Ishikawa (cell line): ENCODE results near the gene PORCN.

Experiments
- EGR1 ChIP-seq: IDR thresholded peaks from 2 replicates; pipeline ENCODE4 v1.6.1; 2012
- NFIC ChIP-seq: IDR thresholded peaks from 2 replicates; pipeline ENCODE4 v1.6.1; 2012
- RAD21 ChIP-seq: IDR thresholded peaks from 2 replicates; pipeline ENCODE4 v1.6.1; 2012; ENCODE audit warnings: low read depth
- TAF1 ChIP-seq: IDR thresholded peaks from 2 replicates; pipeline ENCODE4 v1.6.1; 2012; ENCODE audit warnings: low read depth, mild to moderate bottlenecking
- TCF12 ChIP-seq: IDR thresholded peaks from 2 replicates; pipeline ENCODE4 v1.6.1; 2012; ENCODE audit warnings: low read depth
- TEAD4 ChIP-seq: IDR thresholded peaks from 2 replicates; pipeline ENCODE4 v1.6.1; 2012
- TF ChIP-seq, protein P1 (sequence below): IDR thresholded peaks from 2 replicates; pipeline ENCODE4 v1.6.1; 2012
- TF ChIP-seq, protein P2 (sequence below): IDR thresholded peaks from 2 replicates; pipeline ENCODE4 v1.6.1; 2012

DNA sequence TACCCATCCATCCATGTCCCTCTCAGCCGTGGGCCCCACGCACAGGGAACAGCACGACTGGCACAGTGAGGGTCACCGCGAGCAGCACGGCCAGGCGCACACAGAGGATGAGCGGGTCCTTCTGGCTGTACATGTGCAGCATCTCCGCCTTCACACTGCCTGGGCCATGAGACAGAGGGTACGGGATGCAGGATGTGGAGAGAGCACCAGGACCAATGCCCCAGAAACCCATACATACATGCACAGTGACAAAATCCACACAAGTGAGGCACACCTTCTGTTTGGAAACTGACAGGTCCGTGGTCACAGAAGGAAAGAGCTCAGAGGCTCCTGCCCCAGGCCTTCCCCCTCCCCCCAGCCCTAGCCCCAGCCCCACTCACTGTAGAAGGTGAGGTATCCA is 48.2 kb upstream of the PORCN start:
- TF ChIP-seq EGR1, result no peak
- TF ChIP-seq, protein P1, sequence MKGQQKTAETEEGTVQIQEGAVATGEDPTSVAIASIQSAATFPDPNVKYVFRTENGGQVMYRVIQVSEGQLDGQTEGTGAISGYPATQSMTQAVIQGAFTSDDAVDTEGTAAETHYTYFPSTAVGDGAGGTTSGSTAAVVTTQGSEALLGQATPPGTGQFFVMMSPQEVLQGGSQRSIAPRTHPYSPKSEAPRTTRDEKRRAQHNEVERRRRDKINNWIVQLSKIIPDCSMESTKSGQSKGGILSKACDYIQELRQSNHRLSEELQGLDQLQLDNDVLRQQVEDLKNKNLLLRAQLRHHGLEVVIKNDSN, result no peak
- TF ChIP-seq RAD21, result no peak
- TF ChIP-seq NFIC, result no peak
- TF ChIP-seq TAF1, result no peak
- TF ChIP-seq, protein P2, sequence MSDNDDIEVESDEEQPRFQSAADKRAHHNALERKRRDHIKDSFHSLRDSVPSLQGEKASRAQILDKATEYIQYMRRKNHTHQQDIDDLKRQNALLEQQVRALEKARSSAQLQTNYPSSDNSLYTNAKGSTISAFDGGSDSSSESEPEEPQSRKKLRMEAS, result no peak
- no peak for TF ChIP-seq TEAD4
- TF ChIP-seq TCF12, result no peak
